Esophagus mucosa (tissue), 1 donor: ENCODE results near the gene PC. TPM values are rescaled to one million over a fixed set of nuclear protein-coding genes. Genes with fewer than 3 reads are reported as not detected.

Experiments used
- ATAC-seq: fragments of 200-7000 bp; cut with Tn5 transposase; one replicate; pipeline ENCODE4 v1.9.1; 2020
- total RNA-seq: library from RNA; stranded (reverse); gene quantifications from one replicate; pipeline ENCODE4 v1.2.4, GENCODE V29; 2023
- donor health status: DM: yes; HTN: yes; CAD: no.

Gene PC
- total RNA-seq, 1 donor from 2014 or later, result 50.5 TPM

DNA sequence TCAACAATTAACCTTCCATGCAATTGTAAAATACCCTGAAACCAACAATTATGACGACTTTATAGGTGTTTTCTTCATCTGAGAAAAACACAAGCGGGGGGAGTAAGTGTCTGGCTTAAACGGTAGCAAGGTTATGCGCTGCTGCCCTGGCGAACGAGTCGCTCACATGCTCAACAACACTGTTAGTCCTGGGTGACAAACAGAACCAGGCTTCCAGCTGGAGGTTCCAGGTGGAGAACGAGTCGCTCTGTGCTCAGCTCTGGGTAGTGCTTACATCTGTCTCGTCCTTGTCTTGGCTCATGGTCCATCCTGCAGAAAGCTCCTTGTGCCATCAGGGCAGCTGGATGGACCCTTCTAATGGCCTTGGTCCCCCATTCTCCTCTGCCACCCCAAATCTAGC lies 48.2 kb downstream of the PC start:
- ATAC-seq, result no peak

GRCh38 chr11:66909181-66909580 lies 49.0 kb downstream of the PC start:
- no peak for ATAC-seq

- no peak for ATAC-seq
Observed at GRCh38 chr11:66907751-66908630, 50.2 kb downstream of the PC start.

GRCh38 chr11:66906061-66906733 lies 52.0 kb downstream of the PC start:
- peak; percentile 85 for ATAC-seq

GRCh38 chr11:66905631-66906030 lies 52.6 kb downstream of the PC start:
- peak; percentile 10 for ATAC-seq

GRCh38 chr11:66904981-66905521 lies 53.1 kb downstream of the PC start:
- ATAC-seq, result peak; percentile 28

DNA sequence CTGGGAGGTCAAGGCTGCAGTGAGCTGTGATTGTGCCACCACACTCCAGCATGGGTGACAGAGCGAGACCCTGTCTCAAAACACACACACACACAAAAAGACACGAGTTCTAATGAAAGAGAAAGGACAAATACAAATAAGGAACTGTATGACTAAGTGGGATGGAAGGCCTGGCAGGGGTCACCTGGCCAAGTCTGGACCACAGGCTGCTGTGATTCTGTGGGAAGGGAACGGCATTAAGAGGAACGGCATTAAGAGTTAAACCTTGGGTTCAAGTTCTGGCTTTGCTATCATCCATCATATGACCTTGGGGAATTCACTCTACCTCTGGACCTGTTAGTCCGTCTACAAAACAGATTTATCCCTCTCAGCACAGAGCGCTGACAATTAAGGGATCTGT lies 53.6 kb downstream of the PC start:
- ATAC-seq, result no peak

DNA sequence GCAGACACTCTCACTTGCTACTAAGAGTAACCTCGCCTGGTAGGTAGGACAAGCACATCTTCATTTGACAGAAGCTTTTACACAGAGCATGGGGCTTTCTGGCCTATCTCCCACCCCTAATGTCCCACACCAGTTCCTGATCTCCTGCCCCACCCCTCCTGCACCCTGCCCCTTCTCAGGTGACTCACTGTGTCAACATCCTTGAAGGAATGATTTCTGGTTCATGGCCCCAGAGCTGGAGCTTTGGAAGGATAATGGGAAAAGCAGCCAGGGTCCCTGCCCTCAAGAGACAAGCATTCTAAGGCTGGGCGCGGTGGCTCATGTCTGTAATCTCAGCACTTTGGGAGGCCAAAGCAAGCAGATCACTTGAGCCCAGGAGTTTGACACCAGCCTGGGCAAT lies 54.1 kb downstream of the PC start:
- ATAC-seq, result peak; percentile 60

DNA sequence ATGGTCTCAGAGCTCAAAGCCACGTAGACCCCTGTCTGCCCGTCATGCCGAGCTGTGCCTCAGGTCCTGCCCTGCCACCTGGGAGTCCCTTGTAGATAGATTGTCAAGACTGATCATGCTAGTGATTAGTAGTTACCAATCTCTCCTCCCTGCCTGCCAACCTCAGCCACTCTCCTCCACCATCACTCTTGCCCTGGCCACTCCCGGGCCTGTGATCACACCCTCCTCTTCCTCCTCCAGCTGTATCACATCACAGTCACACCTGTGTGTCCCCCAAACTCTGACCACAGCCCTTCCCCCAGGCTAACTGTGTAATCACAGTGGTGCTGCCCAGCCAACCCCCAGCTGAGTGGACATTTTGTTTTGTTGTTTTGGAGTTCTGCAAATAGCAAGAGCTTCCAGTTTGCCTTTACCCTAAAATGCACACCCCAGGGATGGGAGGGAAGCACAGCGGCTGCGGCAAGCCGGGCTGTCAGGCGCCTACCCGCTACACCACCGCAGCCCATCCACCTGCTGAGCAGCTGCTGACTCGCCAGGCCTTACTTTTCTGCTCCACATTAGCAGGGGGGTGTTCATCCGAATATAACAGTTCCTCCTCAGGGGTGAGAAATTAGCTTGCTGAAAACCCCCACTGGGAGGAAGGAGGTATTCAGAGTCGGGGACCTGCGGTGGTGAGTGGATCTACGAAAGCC lies 55.6 kb downstream of the PC start:
- no peak for ATAC-seq

GRCh38 chr11:66901964-66902390 lies 56.2 kb downstream of the PC start:
- ATAC-seq, result no peak

DNA sequence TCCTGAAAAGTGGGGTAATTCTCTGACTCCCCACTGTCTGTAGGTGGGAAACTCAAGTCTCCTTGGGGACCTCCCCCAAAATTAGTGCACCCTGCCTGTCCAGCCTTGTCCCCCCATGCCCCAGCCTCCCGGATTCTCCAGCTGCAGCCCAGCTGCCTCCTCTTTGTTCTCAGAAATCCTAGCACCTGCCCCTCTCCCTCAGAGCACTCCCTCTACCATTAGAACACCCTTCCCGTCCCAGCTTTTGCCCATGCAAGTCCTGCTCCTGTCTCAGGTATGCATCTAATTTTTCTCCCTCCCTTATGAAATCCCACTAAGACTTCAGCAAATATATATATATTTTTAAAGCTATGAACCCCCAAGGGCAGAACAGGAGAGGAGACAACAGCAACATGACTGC lies 64.0 kb downstream of the PC start:
- no peak for ATAC-seq

DNA sequence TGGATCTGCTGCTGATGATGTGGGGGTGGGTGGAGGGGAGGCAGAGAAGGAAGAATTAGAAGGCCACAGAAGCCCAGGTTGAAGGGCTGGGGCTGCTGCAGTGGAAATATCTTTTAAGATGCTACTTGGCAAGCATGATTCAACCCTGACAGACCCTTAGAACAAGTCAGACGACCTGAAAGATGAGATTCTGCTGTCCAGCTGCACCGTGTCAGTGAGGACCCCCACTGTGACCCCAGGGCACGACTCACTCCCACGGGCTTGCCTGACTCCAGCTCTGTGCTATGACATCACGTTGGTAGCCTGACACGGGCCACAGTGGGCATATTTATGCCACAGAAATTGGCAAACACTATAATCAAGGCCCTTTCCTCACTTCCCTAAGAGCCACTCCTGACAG lies 65.3 kb downstream of the PC start:
- peak; percentile 5 for ATAC-seq

- peak; percentile 97 for ATAC-seq
Observed at GRCh38 chr11:66891851-66892660, 66.1 kb downstream of the PC start.

- no peak for ATAC-seq
Observed at GRCh38 chr11:66889960-66890359, 68.2 kb downstream of the PC start.

- ATAC-seq, result no peak
Observed at GRCh38 chr11:66888282-66888681, 69.9 kb downstream of the PC start.

- no peak for ATAC-seq
Observed at GRCh38 chr11:66887526-66887925, 70.7 kb downstream of the PC start.

GRCh38 chr11:66886671-66887221 lies 71.4 kb downstream of the PC start:
- ATAC-seq, result no peak

DNA sequence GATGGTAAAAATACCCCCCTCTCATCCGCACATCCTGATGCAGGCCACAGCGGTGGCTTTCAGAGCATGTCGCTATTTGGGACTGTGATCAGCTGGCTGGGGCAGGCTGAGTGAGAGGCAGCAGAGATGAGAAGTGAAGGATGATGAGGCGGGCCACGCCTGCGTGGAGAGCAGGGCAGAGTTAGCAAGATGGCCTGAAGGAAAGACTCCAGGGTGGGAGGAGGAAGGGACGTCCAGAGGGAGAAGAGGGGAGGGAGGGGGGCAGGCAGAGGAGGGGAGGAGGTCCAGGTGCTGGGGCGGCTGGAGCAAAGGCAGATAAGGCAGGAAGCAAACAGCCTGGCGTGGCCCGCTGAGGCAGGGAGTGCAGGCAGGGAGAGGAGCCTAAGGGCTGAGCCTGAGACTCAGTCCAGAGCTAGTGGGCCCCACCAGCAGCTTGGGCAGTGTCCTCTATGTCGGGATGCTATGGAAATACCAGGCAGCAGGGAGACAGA lies 72.2 kb downstream of the PC start:
- no peak for ATAC-seq

- no peak for ATAC-seq
Observed at GRCh38 chr11:66885469-66885868, 72.7 kb downstream of the PC start.

- no peak for ATAC-seq
Observed at GRCh38 chr11:66884443-66884842, 73.7 kb downstream of the PC start.
